ENCODE results near the gene NPR2.
A peak's percentile ranks its signal among the peaks of the same experiment; 100 is the strongest.

Gene NPR2

DNA sequence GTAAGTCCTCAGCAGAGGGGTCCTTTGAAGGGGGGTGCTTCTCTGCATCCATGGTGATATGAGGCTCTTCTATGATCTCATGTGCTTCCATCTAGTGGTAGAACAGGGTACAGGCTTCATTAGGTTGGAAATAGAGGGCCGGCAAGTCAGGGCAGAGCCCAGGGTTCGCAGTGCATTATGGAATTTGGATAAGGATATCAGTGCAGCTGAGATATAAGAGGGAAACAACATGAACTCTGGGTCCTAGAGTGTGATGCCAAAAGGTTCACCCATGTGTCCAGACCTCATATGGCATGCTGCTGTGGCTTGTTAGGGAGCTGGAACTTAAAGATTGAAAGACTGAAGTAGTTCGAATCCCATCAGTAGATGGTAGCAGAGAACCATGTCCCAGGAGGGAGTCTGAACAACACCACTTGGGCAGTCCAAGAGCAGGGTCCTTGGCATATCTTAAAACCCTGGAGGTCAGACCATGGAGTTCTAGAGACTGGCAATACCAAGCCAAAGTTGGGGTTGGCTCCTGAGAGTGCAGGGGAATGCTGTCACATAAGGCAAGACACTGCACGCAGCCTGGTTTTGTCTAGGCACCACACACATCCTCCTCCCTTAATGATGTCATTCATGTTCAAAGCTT lies 34.8 kb downstream of the NPR2 start:
- H3K27me3 Mint-ChIP-seq, result no peaks in the 10 kb centered on the region
- peaks cover 23% of the 10 kb centered on the region for H3K4me1 Mint-ChIP-seq (ENCODE audit: low read depth)
- H3K36me3 Mint-ChIP-seq (ENCODE audit: low read depth), result no peaks in the 10 kb centered on the region
- no peaks in the 10 kb centered on the region for H3K9me3 Mint-ChIP-seq
- no peak overlapping the region for H3K27ac Mint-ChIP-seq
- H3K4me3 Mint-ChIP-seq, result no peak overlapping the region

DNA sequence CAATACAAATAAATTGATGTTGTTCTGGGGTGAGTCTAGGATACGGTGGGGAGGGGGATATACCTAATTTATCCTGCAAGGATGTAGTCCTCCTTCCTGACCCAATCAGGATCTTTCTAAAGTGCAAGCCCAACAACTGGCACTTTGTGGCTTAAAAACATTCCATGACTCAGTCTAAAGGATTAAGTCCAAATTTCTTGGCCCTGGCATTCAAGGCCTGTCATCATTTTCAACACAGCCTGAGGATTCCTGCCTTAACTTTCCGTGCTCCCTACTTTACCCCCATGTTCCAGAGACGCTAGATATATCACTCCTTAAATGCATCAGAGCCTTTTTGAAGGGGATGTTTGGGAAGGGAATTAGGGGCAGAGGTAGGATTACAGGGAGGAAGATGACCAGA lies 36.1 kb downstream of the NPR2 start:
- H3K4me1 Mint-ChIP-seq (ENCODE audit: low read depth), result peaks cover 23% of the 10 kb centered on the region
- H3K36me3 Mint-ChIP-seq (ENCODE audit: low read depth), result no peaks in the 10 kb centered on the region
- H3K4me3 Mint-ChIP-seq, result no peak overlapping the region
- H3K27ac Mint-ChIP-seq, result no peak overlapping the region
- H3K27me3 Mint-ChIP-seq, result no peaks in the 10 kb centered on the region
- H3K9me3 Mint-ChIP-seq, result no peaks in the 10 kb centered on the region

DNA sequence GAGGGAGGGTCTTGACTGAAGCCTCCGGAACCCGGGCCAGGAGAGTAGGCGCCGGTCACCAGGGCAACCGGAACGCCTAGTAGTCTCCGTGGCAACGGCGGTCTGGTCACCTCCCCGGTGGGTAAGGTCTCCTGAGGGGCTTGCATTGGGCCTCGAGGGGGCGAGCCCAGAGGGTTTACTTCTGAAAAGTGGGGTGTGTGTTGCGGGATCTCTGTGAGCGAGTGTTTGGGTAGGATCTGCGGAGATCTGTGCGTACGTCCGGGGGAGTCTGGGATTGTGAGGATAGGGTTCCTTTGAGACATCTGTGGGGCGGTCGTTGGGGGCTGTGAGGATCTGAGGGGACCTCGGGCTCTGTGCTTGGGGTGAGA lies 37.3 kb downstream of the NPR2 start, which contains the start of gene FAM221B:
Gene FAM221B (minus strand): TSS at position 17 of the 368 bp plus-strand sequence. CDS start 2,571 bp downstream, outside the sequence.
- Mint-ChIP-seq H3K4me1 (ENCODE audit: low read depth) (peaks cover 27% of the 10 kb centered on the region), H3K4me3 (peak within 1 kb of the TSS; percentile 95), H3K9me3 (no peaks in the 10 kb centered on the region), H3K36me3 (ENCODE audit: low read depth) (no peaks in the 10 kb centered on the region), H3K27ac (peak within 1 kb of the TSS; percentile 91), H3K27me3 (no peaks in the 10 kb centered on the region)

DNA sequence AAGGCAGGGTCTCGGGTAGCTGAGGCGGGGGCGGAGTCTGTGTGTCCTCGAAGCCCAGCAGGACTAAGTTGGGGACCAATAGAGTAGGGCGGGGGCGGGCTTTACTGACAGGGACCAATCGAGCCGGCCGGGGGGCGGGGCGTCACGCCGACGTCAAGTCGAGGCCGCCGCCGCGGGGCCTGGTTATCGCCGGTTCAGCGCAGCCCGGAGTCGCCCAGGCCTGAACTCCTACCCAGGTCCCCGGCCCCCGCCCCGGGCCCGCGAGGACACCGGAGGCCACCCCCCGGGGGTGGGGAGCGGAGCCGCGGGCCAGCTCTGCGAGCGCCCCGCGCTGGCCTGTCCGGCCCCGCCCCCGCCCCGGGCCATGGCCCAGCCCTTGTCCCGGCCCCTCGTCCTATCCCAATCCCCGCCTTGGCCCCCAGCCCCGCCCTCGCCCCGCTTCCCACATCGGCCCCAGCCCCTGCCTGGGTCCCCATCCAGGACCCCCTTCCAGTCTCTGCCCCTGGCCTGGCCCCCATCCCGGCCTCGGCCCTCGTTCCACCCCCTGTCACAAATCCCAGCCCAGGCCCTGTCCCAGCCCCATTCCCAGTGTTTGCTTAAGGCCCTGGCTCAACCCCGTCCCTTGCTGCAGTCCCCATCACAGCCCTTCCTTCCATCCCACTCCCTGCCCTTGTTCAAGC lies 37.8 kb downstream of the NPR2 start, which contains the start of gene TMEM8B:
Gene TMEM8B (plus strand): TSS at position 145 of the 680 bp plus-strand sequence. CDS start 220 bp downstream, at position 365.
- peaks cover 30% of the 10 kb centered on the region for H3K4me1 Mint-ChIP-seq (ENCODE audit: low read depth)

DNA sequence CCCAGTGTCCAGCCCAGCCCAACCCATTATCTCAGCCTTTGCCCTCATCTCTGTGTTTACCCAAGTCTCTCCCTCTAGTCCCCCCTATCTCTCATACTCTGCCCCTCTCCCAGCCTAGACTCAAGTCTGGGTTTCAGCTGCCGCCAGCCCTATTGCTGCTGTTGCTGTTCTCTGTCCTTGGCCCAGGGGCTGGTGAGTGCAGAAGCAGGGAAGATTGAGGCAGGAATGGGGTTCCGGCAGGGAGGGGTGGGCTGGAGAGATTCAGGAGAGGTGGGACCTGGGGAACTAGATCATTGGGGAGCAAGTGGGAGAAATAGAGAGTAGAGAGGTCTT lies 38.3 kb downstream of the NPR2 start:
- Mint-ChIP-seq H3K9me3 (no peaks in the 10 kb centered on the region), H3K36me3 (ENCODE audit: low read depth) (no peaks in the 10 kb centered on the region), H3K4me1 (ENCODE audit: low read depth) (peaks cover 34% of the 10 kb centered on the region), H3K27me3 (no peaks in the 10 kb centered on the region), H3K27ac (peak overlapping the region; percentile 55), H3K4me3 (peak overlapping the region; percentile 73)

More for the DNA sequence above, 37.8 kb downstream of the NPR2 start, which contains the start of gene TMEM8B:
- H3K36me3 Mint-ChIP-seq (ENCODE audit: low read depth), result no peaks in the 10 kb centered on the region
- no peaks in the 10 kb centered on the region for H3K27me3 Mint-ChIP-seq
- peak within 1 kb of the TSS; percentile 91 for H3K27ac Mint-ChIP-seq
- H3K4me3 Mint-ChIP-seq, result peak within 1 kb of the TSS; percentile 95
- H3K9me3 Mint-ChIP-seq, result no peaks in the 10 kb centered on the region

DNA sequence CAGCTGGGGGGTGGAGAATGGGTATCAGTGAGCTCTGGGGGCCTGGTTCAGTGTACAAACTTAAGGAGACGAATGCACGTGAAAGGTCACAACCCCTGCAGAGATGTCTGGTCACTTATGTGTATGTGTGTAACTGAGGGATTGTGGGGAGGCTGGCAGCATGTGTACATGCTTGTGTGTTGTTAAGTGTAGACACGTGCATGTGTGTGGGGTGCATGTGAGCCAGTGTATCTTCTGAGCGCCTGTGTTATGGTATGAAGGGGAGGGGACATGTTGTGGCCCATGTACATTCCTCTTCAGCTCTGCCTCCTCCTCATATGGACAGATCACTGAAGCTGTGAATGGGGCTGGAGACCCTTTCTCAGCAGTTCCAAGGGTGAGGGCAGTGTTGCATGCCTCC lies 39.6 kb downstream of the NPR2 start:
- H3K27ac Mint-ChIP-seq, result no peak overlapping the region
- H3K27me3 Mint-ChIP-seq, result no peaks in the 10 kb centered on the region
- no peak overlapping the region for H3K4me3 Mint-ChIP-seq
- no peaks in the 10 kb centered on the region for H3K36me3 Mint-ChIP-seq (ENCODE audit: low read depth)
- peaks cover 33% of the 10 kb centered on the region for H3K4me1 Mint-ChIP-seq (ENCODE audit: low read depth)
- no peaks in the 10 kb centered on the region for H3K9me3 Mint-ChIP-seq

DNA sequence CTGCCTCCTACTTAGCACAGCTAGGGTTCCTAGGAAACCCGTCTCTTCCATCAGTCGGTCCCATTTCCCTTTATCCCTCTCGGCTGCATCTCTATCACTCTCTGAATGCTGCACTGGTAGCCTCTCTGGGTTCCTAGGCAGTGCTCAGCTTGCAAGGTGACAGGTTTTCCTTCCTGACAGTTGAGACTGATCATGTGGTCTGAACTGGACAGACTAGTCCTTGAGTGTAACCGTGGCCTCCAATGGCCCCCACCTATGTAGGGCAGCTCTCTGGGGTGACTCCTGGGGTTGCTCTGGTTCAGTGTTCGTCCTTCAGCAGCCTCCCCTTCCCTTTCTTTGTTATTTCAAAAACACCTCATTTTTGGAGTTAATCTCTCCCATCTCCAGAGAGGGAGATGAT lies 41.4 kb downstream of the NPR2 start:
- H3K27me3 Mint-ChIP-seq, result no peaks in the 10 kb centered on the region
- no peak overlapping the region for H3K27ac Mint-ChIP-seq
- no peaks in the 10 kb centered on the region for H3K9me3 Mint-ChIP-seq
- no peaks in the 10 kb centered on the region for H3K36me3 Mint-ChIP-seq (ENCODE audit: low read depth)
- H3K4me3 Mint-ChIP-seq, result no peak overlapping the region
- peaks cover 31% of the 10 kb centered on the region for H3K4me1 Mint-ChIP-seq (ENCODE audit: low read depth)

DNA sequence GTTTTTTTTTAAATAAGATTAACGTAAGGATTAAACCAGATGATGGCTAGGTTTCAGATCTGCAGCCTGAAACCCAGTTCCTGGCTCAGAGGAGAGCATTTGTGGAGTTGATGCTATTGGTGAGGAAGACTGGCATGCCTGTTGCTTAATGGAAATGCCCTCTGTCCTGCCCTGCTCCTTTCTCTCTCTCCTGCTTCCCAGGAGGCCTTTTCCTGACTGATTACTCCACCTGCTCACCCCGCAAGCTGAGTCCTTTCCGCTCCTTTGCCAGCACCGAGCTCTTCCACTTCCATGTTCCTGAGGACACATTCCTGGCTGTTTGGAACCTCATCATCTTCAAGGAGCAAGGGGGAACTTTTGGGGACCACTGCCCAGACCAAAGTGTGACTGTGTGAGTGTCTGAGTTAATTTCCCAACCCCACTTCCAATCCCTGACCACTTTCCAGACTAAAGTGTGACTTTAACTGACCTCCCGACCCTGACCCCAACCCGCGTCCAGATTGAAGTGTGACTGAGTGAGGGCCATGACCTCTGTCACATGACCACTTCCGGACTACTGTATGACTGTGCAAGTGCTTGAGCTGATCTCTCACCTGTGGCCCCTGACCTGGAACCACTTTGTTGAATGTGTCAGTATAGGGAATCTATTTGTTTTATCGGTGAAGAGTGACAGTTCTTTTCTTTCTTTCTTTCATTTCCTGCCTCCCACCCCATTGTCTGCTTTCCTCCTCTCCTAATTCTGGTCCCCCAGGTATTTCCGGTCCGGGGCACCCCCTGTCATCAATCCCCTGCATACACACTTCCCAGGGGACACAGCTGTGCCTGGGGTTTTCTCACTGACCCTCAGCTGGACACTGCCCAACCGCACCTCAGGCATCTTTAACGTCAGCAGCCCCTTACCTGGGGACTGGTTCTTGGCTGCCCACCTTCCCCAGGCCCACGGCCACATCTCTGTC lies 43.1 kb downstream of the NPR2 start:
- Mint-ChIP-seq H3K4me1 (ENCODE audit: low read depth) (peaks cover 20% of the 10 kb centered on the region), H3K36me3 (ENCODE audit: low read depth) (no peaks in the 10 kb centered on the region), H3K4me3 (no peak overlapping the region), H3K9me3 (no peaks in the 10 kb centered on the region), H3K27ac (no peak overlapping the region), H3K27me3 (no peaks in the 10 kb centered on the region)

DNA sequence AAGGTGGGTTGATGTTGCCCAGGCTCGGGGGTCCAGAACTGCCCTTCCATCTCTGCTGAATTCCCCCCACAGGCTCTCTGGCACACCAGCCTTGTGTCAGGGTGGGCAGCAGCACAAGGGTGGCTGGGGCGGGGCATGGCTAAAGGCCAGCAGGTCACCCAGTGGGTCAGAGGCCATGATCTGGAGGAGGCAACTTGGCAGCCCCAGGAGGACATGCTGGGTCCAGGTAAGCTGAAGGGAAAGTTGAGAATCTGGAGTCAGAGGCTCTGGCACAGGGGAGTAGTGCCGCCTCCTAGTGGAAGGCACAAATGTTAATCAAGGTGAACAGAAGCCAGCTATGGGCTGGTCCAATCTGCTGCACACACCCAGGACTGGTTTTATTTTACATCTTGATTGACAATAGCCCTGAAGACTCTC lies 43.8 kb downstream of the NPR2 start:
- Mint-ChIP-seq H3K4me3 (no peak overlapping the region), H3K27ac (no peak overlapping the region), H3K36me3 (ENCODE audit: low read depth) (no peaks in the 10 kb centered on the region), H3K9me3 (no peaks in the 10 kb centered on the region), H3K27me3 (no peaks in the 10 kb centered on the region), H3K4me1 (ENCODE audit: low read depth) (peaks cover 17% of the 10 kb centered on the region)

DNA sequence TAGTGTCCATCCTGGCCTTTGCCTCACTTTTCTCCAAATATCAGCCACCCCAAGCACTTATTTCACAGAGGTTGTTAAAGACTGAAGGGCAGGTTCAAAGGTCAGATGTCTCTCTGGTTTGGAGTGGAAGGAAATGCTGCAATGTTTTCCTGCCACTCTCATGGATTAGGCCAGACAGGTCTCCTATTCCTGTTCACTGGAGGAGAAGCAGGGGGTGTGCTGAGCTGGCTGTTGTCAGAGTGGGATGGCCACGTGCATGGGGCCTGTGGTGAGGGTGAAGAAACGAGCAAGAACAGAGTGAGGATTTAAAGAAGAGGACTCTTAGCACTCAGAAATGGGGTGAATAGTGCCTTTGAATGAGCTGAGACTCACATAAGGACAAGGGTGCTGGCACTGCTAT lies 44.4 kb downstream of the NPR2 start:
- Mint-ChIP-seq H3K27me3 (no peaks in the 10 kb centered on the region), H3K9me3 (no peaks in the 10 kb centered on the region), H3K36me3 (ENCODE audit: low read depth) (no peaks in the 10 kb centered on the region), H3K4me1 (ENCODE audit: low read depth) (peaks cover 18% of the 10 kb centered on the region), H3K4me3 (no peak overlapping the region), H3K27ac (peak overlapping the region; percentile 11)

DNA sequence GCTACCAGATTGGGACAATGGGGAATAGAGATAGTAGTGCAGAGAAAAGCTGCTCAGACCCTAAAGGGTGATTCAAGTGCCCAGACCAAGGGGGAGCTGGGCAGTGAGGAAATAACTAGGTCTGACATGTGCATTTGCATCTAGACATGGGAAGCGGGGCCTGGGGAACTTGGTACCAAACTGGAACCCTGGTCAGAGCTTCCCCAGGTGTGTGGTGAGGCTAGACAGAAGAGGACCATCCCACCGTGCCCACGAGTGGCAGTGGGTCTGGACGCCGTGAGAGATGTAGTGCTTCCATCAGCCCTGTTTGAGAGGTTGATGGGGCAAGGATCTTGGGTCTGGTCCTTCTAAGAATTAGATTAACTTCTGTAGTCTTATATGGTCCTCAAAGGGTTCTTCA lies 45.2 kb downstream of the NPR2 start:
- peaks cover 18% of the 10 kb centered on the region for H3K4me1 Mint-ChIP-seq (ENCODE audit: low read depth)
- H3K36me3 Mint-ChIP-seq (ENCODE audit: low read depth), result no peaks in the 10 kb centered on the region
- no peak overlapping the region for H3K27ac Mint-ChIP-seq
- H3K4me3 Mint-ChIP-seq, result no peak overlapping the region
- no peaks in the 10 kb centered on the region for H3K27me3 Mint-ChIP-seq
- H3K9me3 Mint-ChIP-seq, result no peaks in the 10 kb centered on the region

DNA sequence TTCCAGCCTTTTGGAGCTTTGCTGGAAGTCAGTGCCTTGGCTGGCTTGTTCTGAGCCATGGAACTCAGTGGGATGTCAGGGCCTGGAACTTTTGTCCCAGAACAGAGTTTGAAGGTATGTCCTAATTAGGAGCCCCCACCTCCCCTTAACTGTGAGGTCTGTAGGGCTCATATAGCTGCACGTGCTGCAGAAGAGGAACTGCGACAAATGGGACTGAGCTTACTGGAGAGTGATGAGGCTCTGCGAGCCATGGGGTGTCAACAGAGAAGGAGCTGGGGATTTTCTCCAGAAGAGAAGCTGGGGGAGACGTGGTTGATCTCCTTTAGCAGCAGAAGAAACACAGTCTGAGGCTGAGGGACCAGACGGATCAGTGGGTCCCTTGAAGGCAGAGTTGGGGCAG lies 48.5 kb downstream of the NPR2 start:
- Mint-ChIP-seq H3K9me3 (no peaks in the 10 kb centered on the region), H3K4me3 (no peak overlapping the region), H3K27ac (no peak overlapping the region), H3K36me3 (ENCODE audit: low read depth) (no peaks in the 10 kb centered on the region), H3K4me1 (ENCODE audit: low read depth) (peaks cover 16% of the 10 kb centered on the region), H3K27me3 (no peaks in the 10 kb centered on the region)

DNA sequence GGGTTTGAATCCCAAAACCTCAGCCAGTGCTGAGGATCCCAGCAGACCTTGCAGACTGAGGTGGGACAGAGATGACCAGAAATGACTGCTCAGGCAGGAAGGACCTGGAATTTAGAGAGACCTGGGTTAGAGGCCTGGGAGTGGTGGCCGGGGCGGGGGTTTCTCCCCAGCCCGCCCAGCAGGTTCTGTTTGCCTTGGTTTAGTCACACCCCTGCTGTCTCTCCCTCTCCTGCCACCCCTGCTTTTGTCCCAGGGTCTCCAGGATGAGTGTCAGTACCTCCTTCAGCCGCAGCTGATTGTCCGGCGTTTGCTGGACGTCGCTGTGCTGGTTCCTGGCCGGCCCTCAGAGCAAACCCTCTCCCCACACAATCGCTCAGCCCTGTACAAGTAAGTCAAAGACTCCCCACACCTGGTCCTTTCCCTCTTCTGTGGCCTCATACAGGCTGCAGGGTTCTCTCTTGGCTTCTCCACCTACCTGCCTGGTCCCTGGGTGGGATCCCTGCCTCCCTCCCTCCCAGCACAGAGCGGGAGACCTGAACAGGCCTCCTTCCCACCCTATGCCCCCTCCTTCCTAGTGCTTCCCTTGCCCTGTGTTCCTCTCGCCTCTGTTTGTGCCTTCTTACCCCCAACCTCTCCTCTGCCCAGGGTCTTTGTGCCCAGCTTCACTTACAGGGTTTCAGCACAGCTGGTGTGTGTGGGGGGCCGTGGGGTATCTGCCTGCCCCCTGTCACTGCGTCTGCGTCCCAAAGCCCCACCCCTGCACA lies 49.7 kb downstream of the NPR2 start:
- H3K4me3 Mint-ChIP-seq, result no peak overlapping the region
- no peaks in the 10 kb centered on the region for H3K36me3 Mint-ChIP-seq (ENCODE audit: low read depth)
- H3K4me1 Mint-ChIP-seq (ENCODE audit: low read depth), result peaks cover 26% of the 10 kb centered on the region

DNA sequence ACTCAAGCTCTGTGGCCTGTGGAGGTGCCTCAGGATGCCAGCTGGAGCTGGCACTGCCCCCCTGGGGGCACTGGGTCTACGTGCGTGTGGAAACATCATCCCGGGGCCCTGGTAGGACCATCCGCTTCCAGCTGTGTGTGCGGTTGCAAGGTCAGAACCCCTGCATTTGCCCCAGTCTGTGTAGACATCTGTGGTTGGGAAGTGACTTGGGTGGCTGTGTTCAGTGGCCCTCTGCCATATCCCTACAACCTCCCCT lies 50.2 kb downstream of the NPR2 start:
- H3K36me3 Mint-ChIP-seq (ENCODE audit: low read depth), result no peaks in the 10 kb centered on the region
- H3K4me1 Mint-ChIP-seq (ENCODE audit: low read depth), result peaks cover 26% of the 10 kb centered on the region
- no peaks in the 10 kb centered on the region for H3K27me3 Mint-ChIP-seq
- H3K4me3 Mint-ChIP-seq, result no peak overlapping the region
- no peaks in the 10 kb centered on the region for H3K9me3 Mint-ChIP-seq
- H3K27ac Mint-ChIP-seq, result no peak overlapping the region

More for the DNA sequence above, 49.7 kb downstream of the NPR2 start:
- Mint-ChIP-seq H3K27ac (no peak overlapping the region), H3K9me3 (no peaks in the 10 kb centered on the region), H3K27me3 (no peaks in the 10 kb centered on the region)

Data from stimulated activated naive CD8-positive, alpha-beta T cell treated with anti-CD3 and anti-CD28 coated beads, Interleukin-15, Interleukin-2, amounts not matched to agents 100 ng/mL and 50 ng/mL, for 24 hours (primary cell).